Fibroblast of lung (primary cell): ENCODE data around the gene DOK4. TPM values are rescaled to one million over a fixed set of nuclear protein-coding genes. Genes with fewer than 3 reads are reported as not detected.

Experiments used
- DNase-seq, 2 donors: peaks; one replicate each; pipeline versions ENCODE4 v3.0.0 to v3.0.0-alpha.2; 2010; ENCODE audit warnings: low read depth in 2 of 2
- H2AFZ ChIP-seq: 2 replicates; pipeline ENCODE4 v1.5.1; 2012; ENCODE audit warnings: low read length, control low read depth, inconsistent platforms
- H3K27ac ChIP-seq: 2 replicates; pipeline ENCODE4 v1.5.1; 2011; ENCODE audit warnings: low read length, control low read depth; ENCODE audit not compliant: insufficient read depth
- H3K27me3 ChIP-seq: 2 replicates; pipeline ENCODE4 v1.5.1; 2011; ENCODE audit warnings: mild to moderate bottlenecking, low read length; ENCODE audit not compliant: control insufficient read depth, insufficient read depth
- H3K36me3 ChIP-seq: 2 replicates; pipeline ENCODE4 v1.5.1; 2011; ENCODE audit warnings: low read length; ENCODE audit not compliant: control insufficient read depth, insufficient read depth
- H3K4me1 ChIP-seq: 2 replicates; pipeline ENCODE4 v1.5.1; 2011; ENCODE audit warnings: low read length; ENCODE audit not compliant: control insufficient read depth, insufficient read depth; ENCODE audit errors: extremely low read depth
- H3K4me2 ChIP-seq: 2 replicates; pipeline ENCODE4 v1.5.1; 2011; ENCODE audit warnings: low read length, control low read depth; ENCODE audit not compliant: insufficient read depth; ENCODE audit errors: extremely low read depth
- H3K4me3 ChIP-seq, 4 experiments: fragments of 200-600 bp in 1 of 4; sonication (generic) in 1 of 4; replicated peaks in 1 of 4; 2 replicates each; pipeline ENCODE4 v1.5.1; 2011 to 2016; ENCODE audit warnings: low read length in 4 of 4, low read depth in 3 of 4, mild to moderate bottlenecking in 3 of 4, control low read depth in 2 of 4, inconsistent platforms in 1 of 4, mixed read lengths in 1 of 4; ENCODE audit not compliant: insufficient read depth in 1 of 4; ENCODE audit errors: control extremely low read depth in 1 of 4
- H3K79me2 ChIP-seq: 2 replicates; pipeline ENCODE4 v1.5.1; 2012; ENCODE audit warnings: mild to moderate bottlenecking, low read length, inconsistent platforms; ENCODE audit not compliant: control insufficient read depth, insufficient read depth
- H3K9ac ChIP-seq: 2 replicates; pipeline ENCODE4 v1.5.1; 2011; ENCODE audit warnings: mild to moderate bottlenecking, low read length, control low read depth; ENCODE audit not compliant: insufficient read depth
- H3K9me3 ChIP-seq: 2 replicates; pipeline ENCODE4 v1.5.1; 2012; ENCODE audit warnings: low read depth, low read length; ENCODE audit not compliant: control insufficient read depth, insufficient read depth
- H4K20me1 ChIP-seq: 2 replicates; pipeline ENCODE4 v1.5.1; 2011; ENCODE audit warnings: low read length; ENCODE audit not compliant: control insufficient read depth, insufficient read depth; ENCODE audit errors: extremely low read depth
- CTCF ChIP-seq, 2 donors: IDR thresholded peaks in 1 of 2; conservative IDR thresholded peaks in 1 of 2; 1 replicate in 1 of 2; 2 replicates in 1 of 2; pipeline ENCODE4 v1.5.1; 2011 to 2012; ENCODE audit warnings: low read length in 2 of 2, control low read depth in 1 of 2, inconsistent platforms in 1 of 2, low read depth in 1 of 2, mild to moderate bottlenecking in 1 of 2
- EZH2 ChIP-seq: IDR thresholded peaks from 2 replicates; pipeline ENCODE4 v1.5.1; 2012; ENCODE audit warnings: low read length, control low read depth, mild to moderate bottlenecking; ENCODE audit errors: missing control alignments
- polyA plus RNA-seq, 2 donors: library from polyadenylated mRNA; depleted of rRNA in 1 of 2; stranded (reverse) in 1 of 2; unstranded in 1 of 2; fragments of >200 nt; gene quantifications; 2 replicates each; pipeline ENCODE4 v1.2.1, GENCODE V29; 2011 to 2012; ENCODE audit warnings: missing spikeins in 1 of 2
- total RNA-seq: library from RNA; depleted of rRNA; stranded (reverse); fragments of >200 nt; gene quantifications from 2 replicates; pipeline ENCODE4 v1.2.1, GENCODE V29; 2014

DOK4 gene
- total and polyA plus RNA-seq, 2 donors (not counting 1 experiment from before 2014, with no cell fraction given), result 12.6 to 15.0 TPM

GRCh38 chr16:57475711-57476339 lies 10.5 kb downstream of the DOK4 start:
- Histone ChIP-seq H3K27me3 (no peaks in the 10 kb centered on the region), H3K4me1 (peaks cover 16% of the 10 kb centered on the region), H3K79me2 (no peaks in the 10 kb centered on the region), H4K20me1 (no peaks in the 10 kb centered on the region), H3K27ac (no peak overlapping the region), H3K9ac (no peak overlapping the region), H3K36me3 (peaks cover 8% of the 10 kb centered on the region), H3K4me2 (no peak overlapping the region), H2AFZ (no peak overlapping the region), H3K4me3 (no peak overlapping the region), H3K9me3 (no peaks in the 10 kb centered on the region)
- peak; percentile 15 to 17 for DNase-seq
- TF ChIP-seq CTCF (conservative IDR thresholded peaks at IDR 0.05 in 1 of 2, IDR thresholded peaks at IDR 0.05 in 1 of 2; ENCODE audit: low read depth in 1 of 2, low read length in 2 of 2) (peak in 1 of 2 donors; percentile 62), EZH2 (no peak)

GRCh38 chr16:57474671-57475661 lies 11.3 kb downstream of the DOK4 start:
- Histone ChIP-seq H3K4me3 (no peak overlapping the region), H2AFZ (no peak overlapping the region), H3K9me3 (no peaks in the 10 kb centered on the region), H3K27me3 (no peaks in the 10 kb centered on the region), H3K79me2 (no peaks in the 10 kb centered on the region), H3K4me1 (peaks cover 17% of the 10 kb centered on the region), H3K9ac (no peak overlapping the region), H3K27ac (no peak overlapping the region), H3K4me2 (no peak overlapping the region), H3K36me3 (peaks cover 15% of the 10 kb centered on the region), H4K20me1 (no peaks in the 10 kb centered on the region)
- no peak for DNase-seq
- TF ChIP-seq EZH2 (no peak), CTCF (conservative IDR thresholded peaks at IDR 0.05 in 1 of 2, IDR thresholded peaks at IDR 0.05 in 1 of 2; ENCODE audit: low read depth in 1 of 2, low read length in 2 of 2) (no peak)

GRCh38 chr16:57473906-57474305 lies 12.4 kb downstream of the DOK4 start:
- Histone ChIP-seq H3K4me2 (no peak overlapping the region), H3K9me3 (no peaks in the 10 kb centered on the region), H3K9ac (no peak overlapping the region), H3K4me1 (peaks cover 9% of the 10 kb centered on the region), H3K27me3 (no peaks in the 10 kb centered on the region), H3K36me3 (peaks cover 21% of the 10 kb centered on the region), H3K27ac (no peak overlapping the region), H4K20me1 (no peaks in the 10 kb centered on the region), H3K79me2 (no peaks in the 10 kb centered on the region), H3K4me3 (no peak overlapping the region), H2AFZ (no peak overlapping the region)
- DNase-seq, result no peak
- TF ChIP-seq EZH2 (no peak), CTCF (conservative IDR thresholded peaks at IDR 0.05 in 1 of 2, IDR thresholded peaks at IDR 0.05 in 1 of 2; ENCODE audit: low read depth in 1 of 2, low read length in 2 of 2) (no peak)
